Liver (tissue), 3 donors: Measurements from ENCODE around the gene MAN2A2.

Source experiments
- EGR1 ChIP-seq, 2 donors: IDR thresholded peaks; 2 replicates each; pipeline ENCODE4 v1.6.1; 2016 to 2018; ENCODE audit warnings: antibody characterized with exemption in 2 of 2, low read depth in 2 of 2
- RAD21 ChIP-seq, 2 donors: IDR thresholded peaks; 2 replicates each; pipeline ENCODE4 v1.6.1; 2016; ENCODE audit warnings: antibody characterized with exemption in 2 of 2, mild to moderate bottlenecking in 2 of 2
- RXRA ChIP-seq, 2 donors: IDR thresholded peaks; 2 replicates each; pipeline ENCODE4 v1.6.1; 2017 to 2018; ENCODE audit warnings: antibody characterized with exemption in 2 of 2, mild to moderate bottlenecking in 1 of 2
- TAF1 ChIP-seq: conservative IDR thresholded peaks from 2 replicates; pipeline ENCODE4 v1.6.1; 2016; ENCODE audit warnings: antibody characterized with exemption, mild to moderate bottlenecking
- YY1 ChIP-seq: IDR thresholded peaks from 2 replicates; pipeline ENCODE4 v1.6.1; 2016; ENCODE audit warnings: antibody characterized with exemption, mild to moderate bottlenecking
- ZBTB33 ChIP-seq: IDR thresholded peaks from 2 replicates; pipeline ENCODE4 v1.6.1; 2016; ENCODE audit warnings: antibody characterized with exemption
- TF ChIP-seq, protein P1 (sequence below): fragments of 150-350 bp; IDR thresholded peaks from 2 replicates; pipeline ENCODE4 v1.5.1; 2017; ENCODE audit warnings: improper control_type of control experiment, low read depth, low read length; ENCODE audit not compliant: missing input control
- TF ChIP-seq, protein P2 (sequence below): IDR thresholded peaks from 2 replicates; pipeline ENCODE4 v1.6.1; 2016; ENCODE audit warnings: antibody characterized with exemption, mild to moderate bottlenecking
- TF ChIP-seq, protein P3 (sequence below): IDR thresholded peaks from 2 replicates; pipeline ENCODE4 v1.6.1; 2016; ENCODE audit warnings: antibody characterized with exemption
- donor health status: healthy.
- donor health status: healthy.

DNA sequence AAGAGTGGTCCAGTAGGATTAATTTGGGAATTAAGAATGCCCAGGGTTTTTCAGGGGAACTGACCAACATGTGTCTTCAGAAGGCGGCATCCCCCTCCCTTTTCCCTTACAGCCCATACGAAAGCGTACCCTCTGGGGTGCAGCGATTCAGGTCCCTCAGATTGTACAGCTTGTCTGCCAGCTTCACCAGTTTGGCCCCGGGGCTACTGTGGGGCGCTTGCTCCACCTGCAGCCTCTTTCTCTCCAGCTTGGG lies 28.4 kb downstream of the MAN2A2 start:
- TF ChIP-seq, protein P1, sequence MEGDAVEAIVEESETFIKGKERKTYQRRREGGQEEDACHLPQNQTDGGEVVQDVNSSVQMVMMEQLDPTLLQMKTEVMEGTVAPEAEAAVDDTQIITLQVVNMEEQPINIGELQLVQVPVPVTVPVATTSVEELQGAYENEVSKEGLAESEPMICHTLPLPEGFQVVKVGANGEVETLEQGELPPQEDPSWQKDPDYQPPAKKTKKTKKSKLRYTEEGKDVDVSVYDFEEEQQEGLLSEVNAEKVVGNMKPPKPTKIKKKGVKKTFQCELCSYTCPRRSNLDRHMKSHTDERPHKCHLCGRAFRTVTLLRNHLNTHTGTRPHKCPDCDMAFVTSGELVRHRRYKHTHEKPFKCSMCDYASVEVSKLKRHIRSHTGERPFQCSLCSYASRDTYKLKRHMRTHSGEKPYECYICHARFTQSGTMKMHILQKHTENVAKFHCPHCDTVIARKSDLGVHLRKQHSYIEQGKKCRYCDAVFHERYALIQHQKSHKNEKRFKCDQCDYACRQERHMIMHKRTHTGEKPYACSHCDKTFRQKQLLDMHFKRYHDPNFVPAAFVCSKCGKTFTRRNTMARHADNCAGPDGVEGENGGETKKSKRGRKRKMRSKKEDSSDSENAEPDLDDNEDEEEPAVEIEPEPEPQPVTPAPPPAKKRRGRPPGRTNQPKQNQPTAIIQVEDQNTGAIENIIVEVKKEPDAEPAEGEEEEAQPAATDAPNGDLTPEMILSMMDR = no peak
- TF ChIP-seq TAF1 = no peak
- TF ChIP-seq RXRA (IDR thresholded peaks at IDR 0.05) = no peak
- no peak for TF ChIP-seq YY1
- TF ChIP-seq, protein P2, sequence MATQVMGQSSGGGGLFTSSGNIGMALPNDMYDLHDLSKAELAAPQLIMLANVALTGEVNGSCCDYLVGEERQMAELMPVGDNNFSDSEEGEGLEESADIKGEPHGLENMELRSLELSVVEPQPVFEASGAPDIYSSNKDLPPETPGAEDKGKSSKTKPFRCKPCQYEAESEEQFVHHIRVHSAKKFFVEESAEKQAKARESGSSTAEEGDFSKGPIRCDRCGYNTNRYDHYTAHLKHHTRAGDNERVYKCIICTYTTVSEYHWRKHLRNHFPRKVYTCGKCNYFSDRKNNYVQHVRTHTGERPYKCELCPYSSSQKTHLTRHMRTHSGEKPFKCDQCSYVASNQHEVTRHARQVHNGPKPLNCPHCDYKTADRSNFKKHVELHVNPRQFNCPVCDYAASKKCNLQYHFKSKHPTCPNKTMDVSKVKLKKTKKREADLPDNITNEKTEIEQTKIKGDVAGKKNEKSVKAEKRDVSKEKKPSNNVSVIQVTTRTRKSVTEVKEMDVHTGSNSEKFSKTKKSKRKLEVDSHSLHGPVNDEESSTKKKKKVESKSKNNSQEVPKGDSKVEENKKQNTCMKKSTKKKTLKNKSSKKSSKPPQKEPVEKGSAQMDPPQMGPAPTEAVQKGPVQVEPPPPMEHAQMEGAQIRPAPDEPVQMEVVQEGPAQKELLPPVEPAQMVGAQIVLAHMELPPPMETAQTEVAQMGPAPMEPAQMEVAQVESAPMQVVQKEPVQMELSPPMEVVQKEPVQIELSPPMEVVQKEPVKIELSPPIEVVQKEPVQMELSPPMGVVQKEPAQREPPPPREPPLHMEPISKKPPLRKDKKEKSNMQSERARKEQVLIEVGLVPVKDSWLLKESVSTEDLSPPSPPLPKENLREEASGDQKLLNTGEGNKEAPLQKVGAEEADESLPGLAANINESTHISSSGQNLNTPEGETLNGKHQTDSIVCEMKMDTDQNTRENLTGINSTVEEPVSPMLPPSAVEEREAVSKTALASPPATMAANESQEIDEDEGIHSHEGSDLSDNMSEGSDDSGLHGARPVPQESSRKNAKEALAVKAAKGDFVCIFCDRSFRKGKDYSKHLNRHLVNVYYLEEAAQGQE = no peak
- TF ChIP-seq ZBTB33 = no peak
- no peak for TF ChIP-seq RAD21 (IDR thresholded peaks at IDR 0.05)
- no peak for TF ChIP-seq EGR1 (IDR thresholded peaks at IDR 0.05; ENCODE audit: low read depth in 2 of 2)
- TF ChIP-seq, protein P3, sequence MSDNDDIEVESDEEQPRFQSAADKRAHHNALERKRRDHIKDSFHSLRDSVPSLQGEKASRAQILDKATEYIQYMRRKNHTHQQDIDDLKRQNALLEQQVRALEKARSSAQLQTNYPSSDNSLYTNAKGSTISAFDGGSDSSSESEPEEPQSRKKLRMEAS = no peak
